ENCODE data around the gene C3orf22. TPM values are rescaled to one million over a fixed set of nuclear protein-coding genes. Genes with fewer than 3 reads are reported as not detected.

C3orf22 gene
- total RNA-seq, 4 donors from 2014 or later, result not detected

GRCh38 chr3:126557761-126558160 lies 971 bp downstream of the C3orf22 start:
- no peak for TF ChIP-seq EP300 (IDR thresholded peaks at IDR 0.05)
- TF ChIP-seq POLR2A (IDR thresholded peaks at IDR 0.05), result no peak
- no peak for TF ChIP-seq POLR2AphosphoS5 (IDR thresholded peaks at IDR 0.05)
- no peak for TF ChIP-seq CTCF (IDR thresholded peaks at IDR 0.05)
- Histone ChIP-seq H3K27ac (no peak overlapping the region), H3K36me3 (no peaks in the 10 kb centered on the region), H3K4me3 (no peak overlapping the region), H3K27me3 (peaks cover 8% of the 10 kb centered on the region), H3K9me3 (peaks cover 0 to 16% (median 0%) of the 10 kb centered on the region in 3 donors), H3K4me1 (no peaks in the 10 kb centered on the region)
- no CpG with 5 or more reads among the region's 6 CpGs for WGBS, 2 donors (ENCODE audit: low coverage in 1 of 2)
- no peak for ATAC-seq

GRCh38 chr3:126557415-126557745 lies 1.4 kb downstream of the C3orf22 start:
- no peak for ATAC-seq

GRCh38 chr3:126556637-126557414 lies 1.9 kb downstream of the C3orf22 start:
- WGBS, 2 donors (ENCODE audit: low coverage in 1 of 2), result 84 to 86% methylated on average over 2 to 3 of the region's 8 CpGs
- no peak overlapping the region for H3K4me3 ChIP-seq
- no peaks in the 10 kb centered on the region for H3K36me3 ChIP-seq
- H3K9me3 ChIP-seq, result peaks cover 0 to 12% (median 0%) of the 10 kb centered on the region in 3 donors
- TF ChIP-seq POLR2A (IDR thresholded peaks at IDR 0.05) (no peak), EP300 (IDR thresholded peaks at IDR 0.05) (no peak), POLR2AphosphoS5 (IDR thresholded peaks at IDR 0.05) (no peak), CTCF (IDR thresholded peaks at IDR 0.05) (no peak)
- peaks cover 8% of the 10 kb centered on the region for H3K27me3 ChIP-seq
- no peaks in the 10 kb centered on the region for H3K4me1 ChIP-seq
- no peak overlapping the region for H3K27ac ChIP-seq
- ATAC-seq, result no peak

More at GRCh38 chr3:126557415-126557745, 1.4 kb downstream of the C3orf22 start:
- no peaks in the 10 kb centered on the region for H3K36me3 ChIP-seq
- no peaks in the 10 kb centered on the region for H3K4me1 ChIP-seq
- H3K4me3 ChIP-seq, result no peak overlapping the region
- WGBS, 2 donors (ENCODE audit: low coverage in 1 of 2), result no CpG with 5 or more reads among the region's 11 CpGs
- H3K9me3 ChIP-seq, result peaks cover 0 to 14% (median 0%) of the 10 kb centered on the region in 3 donors
- H3K27me3 ChIP-seq, result peaks cover 8% of the 10 kb centered on the region
- TF ChIP-seq POLR2A (IDR thresholded peaks at IDR 0.05), result no peak
- no peak for TF ChIP-seq EP300 (IDR thresholded peaks at IDR 0.05)
- TF ChIP-seq POLR2AphosphoS5 (IDR thresholded peaks at IDR 0.05), result no peak
- no peak for TF ChIP-seq CTCF (IDR thresholded peaks at IDR 0.05)
- H3K27ac ChIP-seq, result no peak overlapping the region

- Histone ChIP-seq H3K27ac (no peak overlapping the region), H3K9me3 (peaks cover 0 to 4% (median 0%) of the 10 kb centered on the region in 3 donors), H3K36me3 (no peaks in the 10 kb centered on the region), H3K27me3 (peaks cover 13% of the 10 kb centered on the region), H3K4me3 (no peak overlapping the region), H3K4me1 (no peaks in the 10 kb centered on the region)
- TF ChIP-seq POLR2AphosphoS5 (IDR thresholded peaks at IDR 0.05), result no peak
- no peak for TF ChIP-seq CTCF (IDR thresholded peaks at IDR 0.05)
- no peak for TF ChIP-seq POLR2A (IDR thresholded peaks at IDR 0.05)
- TF ChIP-seq EP300 (IDR thresholded peaks at IDR 0.05), result no peak
- no peak for ATAC-seq
- WGBS, 2 donors (ENCODE audit: low coverage in 1 of 2), result 25 to 92% methylated on average over 2 of the region's 10 CpGs
Observed at GRCh38 chr3:126555795-126556636, 2.7 kb downstream of the C3orf22 start.

Data from gastroesophageal sphincter (tissue), 4 donors.